Nephron progenitor cell (in vitro differentiated cells): ENCODE measurements around the gene CEMP1.

Experiments
- DNase-seq: peaks from one replicate; pipeline ENCODE4 v3.0.0; 2021
- H3K27ac Mint-ChIP-seq: 2 replicates; pipeline ENCODE4 v1.8.0; 2021; ENCODE audit warnings: mild to moderate bottlenecking, moderate library complexity, mixed read lengths
- H3K27me3 Mint-ChIP-seq: 2 replicates; pipeline ENCODE4 v1.8.0; 2021; ENCODE audit warnings: mild to moderate bottlenecking, low read depth, mixed read lengths; ENCODE audit not compliant: poor library complexity
- H3K36me3 Mint-ChIP-seq: 2 replicates; pipeline ENCODE4 v1.8.0; 2021; ENCODE audit warnings: low read depth, mixed read lengths
- H3K4me1 Mint-ChIP-seq: 2 replicates; pipeline ENCODE4 v1.8.0; 2021; ENCODE audit warnings: mixed read lengths
- H3K4me3 Mint-ChIP-seq: 2 replicates; pipeline ENCODE4 v1.8.0; 2021; ENCODE audit warnings: mild to moderate bottlenecking, moderate library complexity, mixed read lengths
- H3K9me3 Mint-ChIP-seq: 2 replicates; pipeline ENCODE4 v1.8.0; 2021; ENCODE audit warnings: mild to moderate bottlenecking, moderate library complexity, mixed read lengths
- TF ChIP-seq, protein P1 (sequence below): fragments of 200-600 bp; sonication (generic); IDR thresholded peaks from 2 replicates; pipeline ENCODE4 v1.5.0; 2021; ENCODE audit warnings: antibody characterized with exemption

CEMP1 gene

DNA sequence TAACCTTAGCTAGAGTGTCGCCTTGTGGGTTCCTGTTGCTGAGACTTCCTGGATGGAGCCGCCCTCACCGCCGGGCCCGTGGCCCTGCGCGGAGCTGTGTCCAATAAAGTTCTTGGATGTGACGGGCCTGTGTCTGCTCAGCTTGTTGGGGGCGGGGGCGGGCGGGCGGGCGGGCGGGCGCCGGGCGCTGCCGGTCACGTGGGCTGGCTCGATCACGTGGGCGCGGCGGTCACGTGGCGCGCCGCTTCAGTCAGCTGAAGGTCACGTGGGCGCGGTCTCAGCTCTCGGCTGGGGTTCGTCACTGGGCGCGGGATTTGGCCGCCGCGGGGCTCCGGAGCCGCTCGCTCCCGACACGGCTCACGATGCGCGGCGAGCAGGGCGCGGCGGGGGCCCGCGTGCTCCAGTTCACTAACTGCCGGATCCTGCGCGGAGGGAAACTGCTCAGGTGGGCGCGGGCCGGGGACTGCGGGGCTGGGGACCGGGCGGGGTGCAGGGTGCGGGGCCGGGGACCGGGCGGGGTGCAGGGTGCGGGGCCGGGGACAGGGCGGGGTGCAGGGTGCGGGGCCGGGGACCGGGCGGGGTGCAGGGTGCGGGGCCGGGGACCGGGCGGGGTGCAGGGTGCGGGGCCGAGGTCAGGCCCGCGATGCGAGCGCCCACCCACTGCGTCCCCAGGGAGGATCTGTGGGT, 11.0 kb downstream of the CEMP1 start, which contains the start of gene AMDHD2:
Gene AMDHD2 (plus strand): TSS at position 275 of the 687 bp plus-strand sequence. CDS start 88 bp downstream, at position 363.
- TF ChIP-seq, protein P1, sequence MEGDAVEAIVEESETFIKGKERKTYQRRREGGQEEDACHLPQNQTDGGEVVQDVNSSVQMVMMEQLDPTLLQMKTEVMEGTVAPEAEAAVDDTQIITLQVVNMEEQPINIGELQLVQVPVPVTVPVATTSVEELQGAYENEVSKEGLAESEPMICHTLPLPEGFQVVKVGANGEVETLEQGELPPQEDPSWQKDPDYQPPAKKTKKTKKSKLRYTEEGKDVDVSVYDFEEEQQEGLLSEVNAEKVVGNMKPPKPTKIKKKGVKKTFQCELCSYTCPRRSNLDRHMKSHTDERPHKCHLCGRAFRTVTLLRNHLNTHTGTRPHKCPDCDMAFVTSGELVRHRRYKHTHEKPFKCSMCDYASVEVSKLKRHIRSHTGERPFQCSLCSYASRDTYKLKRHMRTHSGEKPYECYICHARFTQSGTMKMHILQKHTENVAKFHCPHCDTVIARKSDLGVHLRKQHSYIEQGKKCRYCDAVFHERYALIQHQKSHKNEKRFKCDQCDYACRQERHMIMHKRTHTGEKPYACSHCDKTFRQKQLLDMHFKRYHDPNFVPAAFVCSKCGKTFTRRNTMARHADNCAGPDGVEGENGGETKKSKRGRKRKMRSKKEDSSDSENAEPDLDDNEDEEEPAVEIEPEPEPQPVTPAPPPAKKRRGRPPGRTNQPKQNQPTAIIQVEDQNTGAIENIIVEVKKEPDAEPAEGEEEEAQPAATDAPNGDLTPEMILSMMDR: no peak
- peak within 1 kb of the TSS; percentile 85 for H3K4me3 Mint-ChIP-seq
- peaks cover 25% of the 10 kb centered on the region for H3K36me3 Mint-ChIP-seq
- H3K27me3 Mint-ChIP-seq: peaks cover 6% of the 10 kb centered on the region
- H3K4me1 Mint-ChIP-seq: peaks cover 40% of the 10 kb centered on the region
- peak; percentile 93 for DNase-seq
- peak within 1 kb of the TSS; percentile 99 for H3K27ac Mint-ChIP-seq
- no peaks in the 10 kb centered on the region for H3K9me3 Mint-ChIP-seq

DNA sequence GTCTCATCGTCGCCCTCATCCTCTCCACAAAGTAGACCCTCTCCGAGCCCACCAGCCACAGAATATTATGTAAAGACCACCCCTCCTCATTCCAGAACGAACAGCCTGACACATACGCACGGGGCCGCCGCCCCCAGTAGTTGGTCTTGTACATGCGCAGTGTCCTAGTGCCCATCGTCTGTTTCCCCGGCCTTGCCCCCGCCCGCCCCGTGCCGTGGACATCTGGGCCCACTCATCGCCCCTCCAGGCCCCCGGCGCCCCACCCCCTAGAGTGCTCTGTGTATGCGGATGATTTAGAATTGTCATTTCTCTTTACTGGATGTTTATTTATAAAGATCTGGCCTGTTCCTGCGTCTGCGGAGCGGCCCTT, 11.5 kb downstream of the CEMP1 start:
- no peak for DNase-seq
- H3K4me3 Mint-ChIP-seq: peak overlapping the region; percentile 85

DNA sequence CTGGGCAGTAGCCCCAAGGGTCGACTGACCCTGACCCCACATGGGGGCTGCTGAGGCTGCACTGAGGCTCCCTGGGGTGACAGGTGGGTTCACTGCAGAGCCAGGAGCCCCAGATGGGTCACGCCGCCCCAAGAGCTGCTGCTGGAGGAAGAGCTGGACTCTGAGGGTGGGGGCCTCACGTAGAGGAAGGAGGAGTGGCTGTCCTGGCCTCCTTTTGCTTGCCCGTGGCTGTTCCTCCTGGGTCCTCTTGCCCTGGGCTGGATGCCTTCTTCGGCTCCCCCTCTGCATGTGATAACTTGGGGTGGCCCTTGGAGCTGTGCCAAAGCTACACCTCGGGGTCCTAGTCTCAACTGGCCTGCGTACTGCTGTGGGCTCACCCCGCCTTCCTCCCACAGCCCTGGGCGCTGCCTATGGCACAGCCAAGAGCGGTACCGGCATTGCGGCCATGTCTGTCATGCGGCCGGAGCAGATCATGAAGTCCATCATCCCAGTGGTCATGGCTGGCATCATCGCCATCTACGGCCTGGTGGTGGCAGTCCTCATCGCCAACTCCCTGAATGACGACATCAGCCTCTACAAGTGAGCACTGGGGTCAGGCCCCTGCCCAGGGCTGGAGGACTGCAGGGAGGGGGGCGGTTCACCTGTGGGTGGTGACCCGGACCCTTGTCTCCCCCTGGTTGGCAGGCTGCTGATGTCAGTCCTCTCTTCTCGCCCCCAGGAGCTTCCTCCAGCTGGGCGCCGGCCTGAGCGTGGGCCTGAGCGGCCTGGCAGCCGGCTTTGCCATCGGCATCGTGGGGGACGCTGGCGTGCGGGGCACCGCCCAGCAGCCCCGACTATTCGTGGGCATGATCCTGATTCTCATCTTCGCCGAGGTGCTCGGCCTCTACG, 12.1 kb downstream of the CEMP1 start:
- Mint-ChIP-seq H3K4me1 (peaks cover 48% of the 10 kb centered on the region), H3K4me3 (peak overlapping the region; percentile 85), H3K27me3 (peaks cover 3% of the 10 kb centered on the region), H3K36me3 (peaks cover 16% of the 10 kb centered on the region), H3K9me3 (no peaks in the 10 kb centered on the region), H3K27ac (peak overlapping the region; percentile 99)
- TF ChIP-seq, protein P1: no peak
- DNase-seq: no peak

More for the DNA sequence above, 11.5 kb downstream of the CEMP1 start:
- Mint-ChIP-seq H3K9me3 (no peaks in the 10 kb centered on the region), H3K27ac (peak overlapping the region; percentile 99), H3K4me1 (peaks cover 45% of the 10 kb centered on the region), H3K36me3 (peaks cover 22% of the 10 kb centered on the region), H3K27me3 (peaks cover 6% of the 10 kb centered on the region)
- TF ChIP-seq, protein P1: no peak

DNA sequence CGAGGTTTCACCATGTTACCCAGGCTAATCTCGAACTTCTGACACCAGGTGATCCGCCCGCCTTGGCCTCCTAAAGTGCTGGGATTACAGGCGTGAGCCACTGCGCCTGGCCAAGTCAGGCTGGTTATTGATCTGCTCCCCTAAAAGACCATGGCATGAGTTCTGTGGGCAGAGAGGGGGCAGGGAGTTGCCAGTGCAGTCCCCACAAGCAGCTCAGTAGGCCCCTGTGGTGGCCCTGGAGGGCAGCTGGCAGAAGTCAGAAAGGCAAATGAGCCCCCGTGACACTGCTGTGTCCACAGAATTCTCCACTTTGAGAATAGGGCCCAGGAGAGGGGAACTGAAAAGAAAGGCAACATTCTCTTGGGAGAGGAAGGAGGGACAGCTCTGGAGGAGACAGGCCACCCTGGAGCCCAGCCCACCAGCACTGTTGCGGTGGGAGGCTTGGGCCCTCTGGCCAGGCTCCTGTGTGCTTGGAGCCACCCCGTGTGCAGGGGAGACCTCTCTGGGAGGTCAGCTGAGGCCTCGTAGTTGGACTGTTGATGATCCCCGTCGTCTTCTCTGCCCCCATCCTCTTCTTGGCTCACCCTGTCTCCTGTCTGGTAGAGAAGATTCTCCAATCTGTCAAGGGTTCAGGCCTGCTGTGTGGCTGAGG, 13.1 kb downstream of the CEMP1 start:
- Mint-ChIP-seq H3K9me3 (no peaks in the 10 kb centered on the region), H3K4me1 (peaks cover 50% of the 10 kb centered on the region), H3K27me3 (peaks cover 3% of the 10 kb centered on the region), H3K4me3 (no peak overlapping the region), H3K27ac (no peak overlapping the region), H3K36me3 (peaks cover 11% of the 10 kb centered on the region)
- TF ChIP-seq, protein P1: no peak
- no peak for DNase-seq

DNA sequence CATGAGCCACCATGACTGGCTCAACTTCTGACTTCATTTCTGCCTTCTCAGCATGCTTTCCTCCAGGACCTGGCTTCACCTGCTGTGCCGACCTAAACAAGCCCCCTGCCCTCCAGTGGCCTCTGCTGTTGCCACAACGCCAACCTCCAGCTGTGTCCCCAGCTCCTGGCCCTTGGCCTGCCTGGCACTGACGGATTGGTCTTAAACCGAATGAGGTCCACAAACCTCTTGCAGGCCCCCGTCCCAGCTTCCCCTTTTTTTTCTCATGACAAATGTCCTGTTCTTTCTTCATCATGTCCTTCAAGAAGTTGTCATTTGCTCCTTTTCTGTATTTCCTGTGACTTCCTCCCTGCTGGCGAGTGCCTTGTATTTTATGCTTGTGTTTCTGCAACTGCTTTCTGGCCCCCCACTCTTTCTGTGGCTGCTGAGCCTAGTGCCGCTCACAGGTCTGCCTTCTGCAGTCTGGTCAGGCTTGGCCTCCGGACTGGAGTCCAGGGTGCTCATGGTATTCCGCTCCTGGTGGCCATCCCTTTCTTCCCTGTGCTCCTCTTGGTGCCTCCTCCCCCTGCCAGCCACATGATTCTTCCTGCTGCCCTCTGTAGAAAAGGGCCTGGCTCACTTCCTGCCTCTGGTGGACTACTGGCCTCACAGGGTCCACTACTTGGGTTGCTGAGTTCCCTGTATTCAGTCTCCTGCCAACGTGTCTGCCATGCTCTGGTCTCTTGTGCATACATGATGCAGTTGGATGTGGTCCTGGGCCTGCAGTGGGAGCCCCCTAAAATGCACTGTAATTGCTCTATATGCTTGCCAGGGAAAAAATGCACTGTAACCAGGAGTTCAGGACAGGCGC, 14.6 kb downstream of the CEMP1 start:
- no peaks in the 10 kb centered on the region for H3K9me3 Mint-ChIP-seq
- H3K4me1 Mint-ChIP-seq: peaks cover 64% of the 10 kb centered on the region
- TF ChIP-seq, protein P1: no peak
- peak overlapping the region; percentile 85 for H3K4me3 Mint-ChIP-seq
- DNase-seq: no peak
- H3K27me3 Mint-ChIP-seq: peaks cover 3% of the 10 kb centered on the region
- H3K27ac Mint-ChIP-seq: peak overlapping the region; percentile 92
- peaks cover 11% of the 10 kb centered on the region for H3K36me3 Mint-ChIP-seq
